ENCODE data around the gene GFY. TPM values are rescaled to one million over a fixed set of nuclear protein-coding genes. Genes with fewer than 3 reads are reported as not detected.
A peak's percentile ranks its signal among the peaks of the same experiment; 100 is the strongest.

Gene GFY
- polyA plus RNA-seq, 3 donors = not detected

- H3K36me3 ChIP-seq (replicated peaks in 1 of 2; ENCODE audit: control insufficient read depth in 1 of 2, insufficient read depth in 2 of 2, low read length in 2 of 2) = no peaks in the 10 kb centered on the region
- intact Hi-C loops (cut with micrococcal nuclease) = loop anchor here in 1 of 2 donors (5.0 kb wide), 1 partner anchor 48 kb away; no protein-coding TSS in a partner anchor
- H2AFZ ChIP-seq (ENCODE audit: insufficient read depth, low read depth, low read length, poor library complexity, severe bottlenecking) = no peak overlapping the region
- peaks cover 66 to 73% (median 69%) of the 10 kb centered on the region in 3 donors for H3K27me3 Mint-ChIP-seq (ENCODE audit: low read depth in 3 of 3)
- H4K20me1 ChIP-seq (ENCODE audit: insufficient read depth, low read length) = no peaks in the 10 kb centered on the region
- TF ChIP-seq, protein P1, sequence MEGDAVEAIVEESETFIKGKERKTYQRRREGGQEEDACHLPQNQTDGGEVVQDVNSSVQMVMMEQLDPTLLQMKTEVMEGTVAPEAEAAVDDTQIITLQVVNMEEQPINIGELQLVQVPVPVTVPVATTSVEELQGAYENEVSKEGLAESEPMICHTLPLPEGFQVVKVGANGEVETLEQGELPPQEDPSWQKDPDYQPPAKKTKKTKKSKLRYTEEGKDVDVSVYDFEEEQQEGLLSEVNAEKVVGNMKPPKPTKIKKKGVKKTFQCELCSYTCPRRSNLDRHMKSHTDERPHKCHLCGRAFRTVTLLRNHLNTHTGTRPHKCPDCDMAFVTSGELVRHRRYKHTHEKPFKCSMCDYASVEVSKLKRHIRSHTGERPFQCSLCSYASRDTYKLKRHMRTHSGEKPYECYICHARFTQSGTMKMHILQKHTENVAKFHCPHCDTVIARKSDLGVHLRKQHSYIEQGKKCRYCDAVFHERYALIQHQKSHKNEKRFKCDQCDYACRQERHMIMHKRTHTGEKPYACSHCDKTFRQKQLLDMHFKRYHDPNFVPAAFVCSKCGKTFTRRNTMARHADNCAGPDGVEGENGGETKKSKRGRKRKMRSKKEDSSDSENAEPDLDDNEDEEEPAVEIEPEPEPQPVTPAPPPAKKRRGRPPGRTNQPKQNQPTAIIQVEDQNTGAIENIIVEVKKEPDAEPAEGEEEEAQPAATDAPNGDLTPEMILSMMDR (IDR thresholded peaks at IDR 0.05) = no peak
- H3K4me1 Mint-ChIP-seq = peaks cover 43% of the 10 kb centered on the region
- peak overlapping the region; percentile 100 for H3K4me2 ChIP-seq (replicated peaks; ENCODE audit: extremely low read depth, low read length, poor library complexity, severe bottlenecking)
- H3K9me3 ChIP-seq (replicated peaks in 1 of 2; ENCODE audit: control insufficient read depth in 1 of 2, insufficient read depth in 1 of 2, low read length in 2 of 2) = peaks cover 0 to 31% of the 10 kb centered on the region in 2 donors
- peaks cover 63 to 68% of the 10 kb centered on the region in 2 donors for H3K27me3 ChIP-seq (ENCODE audit: control insufficient read depth in 2 of 2, insufficient read depth in 2 of 2, low read length in 2 of 2)
- no peak overlapping the region for H3K27ac ChIP-seq (ENCODE audit: low read depth in 1 of 2, low read length in 2 of 2)
- H3K9ac ChIP-seq (ENCODE audit: insufficient read depth, low read length, poor library complexity, severe bottlenecking) = no peak overlapping the region
- peaks cover 0 to 37% (median 24%) of the 10 kb centered on the region in 7 donors for H3K9me3 Mint-ChIP-seq
- H3K4me3 Mint-ChIP-seq = peak overlapping the region; percentile 47 to 89
- peaks cover 38 to 47% of the 10 kb centered on the region in 2 donors for H3K4me1 ChIP-seq (ENCODE audit: control insufficient read depth in 1 of 2, insufficient read depth in 2 of 2, low read length in 2 of 2)
- H3K79me2 ChIP-seq (ENCODE audit: insufficient read depth, low read length) = no peaks in the 10 kb centered on the region
- H3K36me3 Mint-ChIP-seq = peaks cover 10 to 17% of the 10 kb centered on the region in 2 donors
- H3K4me3 ChIP-seq (replicated peaks in 1 of 3; ENCODE audit: low read depth in 2 of 3, low read length in 3 of 3) = no peak overlapping the region
- WGBS (ENCODE audit: insufficient coverage) = 30% methylated on average over 14 of the region's 19 CpGs
- no peak for DNase-seq
- H3K27ac Mint-ChIP-seq = no peak overlapping the region
These were observed 15.4 kb downstream of the GFY start for GRCh38 chr19:49440439-49441209.

DNA sequence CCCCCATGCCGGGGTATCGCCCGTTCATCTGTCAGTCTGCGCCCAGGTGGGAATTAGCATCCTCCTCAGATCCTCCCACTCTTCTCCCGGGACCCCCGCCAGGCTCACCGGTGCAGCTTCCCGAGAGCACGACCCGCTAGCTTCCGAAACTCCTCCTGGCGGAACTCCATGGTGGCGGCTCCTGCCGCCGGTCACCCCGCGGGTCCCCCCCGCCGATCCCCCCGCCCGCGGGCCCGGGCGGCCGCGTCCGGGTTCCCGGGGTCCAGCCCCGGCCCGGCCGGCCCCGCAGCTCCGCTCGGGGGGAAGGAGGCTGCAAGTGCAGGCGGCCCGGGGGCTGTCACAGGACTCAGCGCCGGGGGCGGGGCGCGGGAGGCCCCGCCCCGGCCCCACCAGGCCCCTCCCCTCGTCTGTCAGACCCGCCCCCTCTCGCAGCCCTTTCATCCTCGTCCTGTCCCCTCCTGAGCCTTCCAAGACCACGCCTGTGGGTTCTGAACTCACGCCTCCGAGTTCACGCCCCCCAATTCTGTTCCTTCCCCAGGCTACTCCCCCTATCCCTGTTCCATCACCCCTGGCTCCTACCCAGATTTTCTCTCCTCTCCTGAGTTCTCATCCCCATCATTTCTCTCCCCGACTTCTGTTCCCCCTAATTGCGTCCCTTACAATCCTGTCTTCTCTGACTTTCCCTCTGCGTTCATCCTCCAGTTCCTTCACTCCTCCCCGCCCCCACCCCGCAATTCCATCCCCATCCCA is 16.2 kb downstream of the GFY start, which contains the start of gene SLC17A7:
Gene SLC17A7 (minus strand): TSS at position 318 of the 750 bp plus-strand sequence. CDS start 148 bp downstream, at position 170.
- peak within 1 kb of the TSS in 1 of 3 experiments; percentile 95 for H3K4me3 ChIP-seq (replicated peaks in 1 of 3; ENCODE audit: low read depth in 2 of 3, low read length in 3 of 3)

More for the DNA sequence above, 16.2 kb downstream of the GFY start, which contains the start of gene SLC17A7:
- H3K36me3 ChIP-seq (replicated peaks in 1 of 2; ENCODE audit: control insufficient read depth in 1 of 2, insufficient read depth in 2 of 2, low read length in 2 of 2) = peaks cover 0 to 1% of the 10 kb centered on the region in 2 donors
- Mint-ChIP-seq H3K27ac (peak within 1 kb of the TSS in 1 of 7 donors; percentile 36), H3K4me3 (peak within 1 kb of the TSS; percentile 80 to 89), H3K36me3 (peaks cover 16 to 17% of the 10 kb centered on the region in 2 donors), H3K4me1 (peaks cover 45% of the 10 kb centered on the region), H3K9me3 (peaks cover 0 to 31% (median 18%) of the 10 kb centered on the region in 7 donors), H3K27me3 (ENCODE audit: low read depth in 3 of 3) (peaks cover 59 to 65% (median 61%) of the 10 kb centered on the region in 3 donors)
- no peak within 1 kb of the TSS for H3K27ac ChIP-seq (ENCODE audit: low read depth in 1 of 2, low read length in 2 of 2)
- no peaks in the 10 kb centered on the region for H3K79me2 ChIP-seq (ENCODE audit: insufficient read depth, low read length)
- intact Hi-C loops (cut with micrococcal nuclease) = loop anchor here in 1 of 2 donors (5.0 kb wide), 1 partner anchor 49 kb away; no protein-coding TSS in a partner anchor
- peaks cover 0 to 25% of the 10 kb centered on the region in 2 donors for H3K9me3 ChIP-seq (replicated peaks in 1 of 2; ENCODE audit: control insufficient read depth in 1 of 2, insufficient read depth in 1 of 2, low read length in 2 of 2)
- peak within 1 kb of the TSS; percentile 100 for H3K4me2 ChIP-seq (replicated peaks; ENCODE audit: extremely low read depth, low read length, poor library complexity, severe bottlenecking)
- no peaks in the 10 kb centered on the region for H4K20me1 ChIP-seq (ENCODE audit: insufficient read depth, low read length)
- H3K4me1 ChIP-seq (ENCODE audit: control insufficient read depth in 1 of 2, insufficient read depth in 2 of 2, low read length in 2 of 2) = peaks cover 40 to 49% of the 10 kb centered on the region in 2 donors
- peak in 1 of 3 donors; percentile 23 for DNase-seq
- H3K9ac ChIP-seq (ENCODE audit: insufficient read depth, low read length, poor library complexity, severe bottlenecking) = no peak within 1 kb of the TSS
- H3K27me3 ChIP-seq (ENCODE audit: control insufficient read depth in 2 of 2, insufficient read depth in 2 of 2, low read length in 2 of 2) = peaks cover 57 to 60% of the 10 kb centered on the region in 2 donors
- peak within 1 kb of the TSS; percentile 99 for H2AFZ ChIP-seq (ENCODE audit: insufficient read depth, low read depth, low read length, poor library complexity, severe bottlenecking)
- TF ChIP-seq, protein P1 (IDR thresholded peaks at IDR 0.05) = no peak
- 7% methylated on average over 46 of the region's 56 CpGs for WGBS (ENCODE audit: insufficient coverage)

Data from CD14-positive monocyte (primary cell).